Measurements from ENCODE around the gene NHLRC2.
A peak's percentile ranks its signal among the peaks of the same experiment; 100 is the strongest.
"Not testable (repeated sequence)": the region's sequence is repeated elsewhere in the genome, so short reads cannot be mapped to it uniquely, and the experiment has no call there.

Gene NHLRC2

GRCh38 chr10:113854013-113854760 lies at the start of gene NHLRC2, which contains the start of gene DCLRE1A:
NHLRC2 (plus strand) TSS chr10:113854661; CDS start chr10:113854873, 212 bp downstream.
DCLRE1A (minus strand) TSS chr10:113854082; CDS start chr10:113853182, 900 bp downstream.
- peak within 1 kb of the TSS; percentile 91 for H3K4me3 ChIP-seq (ENCODE audit: control insufficient read depth, low read depth, low read length)
- TF ChIP-seq CTCF (conservative IDR thresholded peaks at IDR 0.05; ENCODE audit: control insufficient read depth, insufficient read depth, low read depth, low read length) = no peak
- peak; percentile 77 for DNase-seq (ENCODE audit: low read depth)

- TF ChIP-seq CTCF (conservative IDR thresholded peaks at IDR 0.05; ENCODE audit: control insufficient read depth, insufficient read depth, low read depth, low read length) = no peak
- no peak overlapping the region for H3K4me3 ChIP-seq (ENCODE audit: control insufficient read depth, low read depth, low read length)
- no peak for DNase-seq (ENCODE audit: low read depth)
These were observed 48.0 kb upstream of the NHLRC2 start for GRCh38 chr10:113806503-113806902.

- no peak for DNase-seq (ENCODE audit: low read depth)
- no peak for TF ChIP-seq CTCF (conservative IDR thresholded peaks at IDR 0.05; ENCODE audit: control insufficient read depth, insufficient read depth, low read depth, low read length)
- no peak overlapping the region for H3K4me3 ChIP-seq (ENCODE audit: control insufficient read depth, low read depth, low read length)
These were observed 46.3 kb upstream of the NHLRC2 start for GRCh38 chr10:113808168-113808567.

GRCh38 chr10:113814700-113815099 lies 39.8 kb upstream of the NHLRC2 start:
- not testable (repeated sequence) for H3K4me3 ChIP-seq (ENCODE audit: control insufficient read depth, low read depth, low read length); DNase-seq (ENCODE audit: low read depth)

- no peak for TF ChIP-seq CTCF (conservative IDR thresholded peaks at IDR 0.05; ENCODE audit: control insufficient read depth, insufficient read depth, low read depth, low read length)
- DNase-seq (ENCODE audit: low read depth) = no peak
- H3K4me3 ChIP-seq (ENCODE audit: control insufficient read depth, low read depth, low read length) = no peak overlapping the region
These were observed 34.5 kb upstream of the NHLRC2 start for GRCh38 chr10:113819989-113820388.

GRCh38 chr10:113820507-113820906 lies 34.0 kb upstream of the NHLRC2 start:
- no peak for TF ChIP-seq CTCF (conservative IDR thresholded peaks at IDR 0.05; ENCODE audit: control insufficient read depth, insufficient read depth, low read depth, low read length)
- no peak overlapping the region for H3K4me3 ChIP-seq (ENCODE audit: control insufficient read depth, low read depth, low read length)
- DNase-seq (ENCODE audit: low read depth) = no peak

- not testable (repeated sequence) for DNase-seq (ENCODE audit: low read depth); H3K4me3 ChIP-seq (ENCODE audit: control insufficient read depth, low read depth, low read length)
These were observed 33.2 kb upstream of the NHLRC2 start for GRCh38 chr10:113821306-113821705.

GRCh38 chr10:113822174-113822573 lies 32.3 kb upstream of the NHLRC2 start:
- DNase-seq (ENCODE audit: low read depth) = no peak
- no peak overlapping the region for H3K4me3 ChIP-seq (ENCODE audit: control insufficient read depth, low read depth, low read length)
- TF ChIP-seq CTCF (conservative IDR thresholded peaks at IDR 0.05; ENCODE audit: control insufficient read depth, insufficient read depth, low read depth, low read length) = no peak
